Effector memory CD4-positive, alpha-beta T cell (primary cell): ENCODE results near the gene VIPR2.
"Not testable (repeated sequence)": the region's sequence is repeated elsewhere in the genome, so short reads cannot be mapped to it uniquely, and the experiment has no call there.

Experiments used
- DNase-seq, 3 donors: peaks; one replicate each; pipeline ENCODE4 v3.0.0-alpha.2; 2020
- H3K27ac ChIP-seq: 2 replicates; pipeline ENCODE4 v1.7.0; 2013; ENCODE audit warnings: mild to moderate bottlenecking, low read length, moderate library complexity; ENCODE audit not compliant: insufficient read depth, poor library complexity, severe bottlenecking
- H3K27me3 ChIP-seq: replicated peaks from 2 replicates; pipeline ENCODE4 v1.7.0; 2013; ENCODE audit warnings: mild to moderate bottlenecking, low read length; ENCODE audit not compliant: insufficient read depth, control insufficient read depth, poor library complexity, severe bottlenecking
- H3K36me3 ChIP-seq: 2 replicates; pipeline ENCODE4 v1.7.0; 2013; ENCODE audit warnings: mild to moderate bottlenecking, low read length, moderate library complexity; ENCODE audit not compliant: control insufficient read depth, insufficient read depth
- H3K4me1 ChIP-seq: 2 replicates; pipeline ENCODE4 v1.7.0; 2013; ENCODE audit warnings: low read length, mild to moderate bottlenecking; ENCODE audit not compliant: control insufficient read depth, insufficient read depth, poor library complexity, severe bottlenecking
- H3K4me3 ChIP-seq: 2 replicates; pipeline ENCODE4 v1.7.0; 2013; ENCODE audit warnings: low read length, low read depth, mild to moderate bottlenecking; ENCODE audit not compliant: insufficient read depth, poor library complexity, severe bottlenecking
- H3K9me3 ChIP-seq: 2 replicates; pipeline ENCODE4 v1.7.0; 2013; ENCODE audit warnings: mild to moderate bottlenecking, low read length, moderate library complexity; ENCODE audit not compliant: control insufficient read depth

The VIPR2 gene

GRCh38 chr7:159006610-159007130 lies 138.0 kb downstream of the VIPR2 start:
- H3K4me1 ChIP-seq: no peaks in the 10 kb centered on the region
- no peak overlapping the region for H3K4me3 ChIP-seq
- no peaks in the 10 kb centered on the region for H3K9me3 ChIP-seq
- H3K27me3 ChIP-seq: no peaks in the 10 kb centered on the region
- no peak for DNase-seq
- no peak overlapping the region for H3K27ac ChIP-seq
- H3K36me3 ChIP-seq: no peaks in the 10 kb centered on the region

GRCh38 chr7:159006022-159006609 lies 138.6 kb downstream of the VIPR2 start:
- not testable (repeated sequence) for DNase-seq, H3K4me1 ChIP-seq, H3K27ac ChIP-seq, H3K4me3 ChIP-seq, H3K9me3 ChIP-seq, H3K36me3 ChIP-seq, H3K27me3 ChIP-seq

GRCh38 chr7:159005618-159006017 lies 139.0 kb downstream of the VIPR2 start:
- no peak for DNase-seq
- Histone ChIP-seq H3K36me3 (no peaks in the 10 kb centered on the region), H3K4me3 (no peak overlapping the region), H3K27ac (no peak overlapping the region), H3K4me1 (no peaks in the 10 kb centered on the region), H3K27me3 (no peaks in the 10 kb centered on the region), H3K9me3 (no peaks in the 10 kb centered on the region)

GRCh38 chr7:159004411-159004810 lies 140.3 kb downstream of the VIPR2 start:
- H3K27me3 ChIP-seq: no peaks in the 10 kb centered on the region
- H3K36me3 ChIP-seq: no peaks in the 10 kb centered on the region
- no peak overlapping the region for H3K27ac ChIP-seq
- H3K4me1 ChIP-seq: no peaks in the 10 kb centered on the region
- H3K9me3 ChIP-seq: no peaks in the 10 kb centered on the region
- H3K4me3 ChIP-seq: no peak overlapping the region
- no peak for DNase-seq

GRCh38 chr7:159001811-159002210 lies 142.9 kb downstream of the VIPR2 start:
- H3K36me3 ChIP-seq: no peaks in the 10 kb centered on the region
- no peaks in the 10 kb centered on the region for H3K27me3 ChIP-seq
- no peak overlapping the region for H3K27ac ChIP-seq
- no peak for DNase-seq
- H3K9me3 ChIP-seq: no peaks in the 10 kb centered on the region
- H3K4me3 ChIP-seq: no peak overlapping the region
- H3K4me1 ChIP-seq: no peaks in the 10 kb centered on the region

GRCh38 chr7:159000859-159001435 lies 143.7 kb downstream of the VIPR2 start:
- H3K36me3 ChIP-seq: no peaks in the 10 kb centered on the region

GRCh38 chr7:159000070-159000469 lies 144.6 kb downstream of the VIPR2 start:
- DNase-seq: no peak
- H3K36me3 ChIP-seq: no peaks in the 10 kb centered on the region
- H3K9me3 ChIP-seq: no peaks in the 10 kb centered on the region
- no peaks in the 10 kb centered on the region for H3K4me1 ChIP-seq
- no peak overlapping the region for H3K4me3 ChIP-seq
- no peaks in the 10 kb centered on the region for H3K27me3 ChIP-seq
- no peak overlapping the region for H3K27ac ChIP-seq

More at GRCh38 chr7:159000859-159001435, 143.7 kb downstream of the VIPR2 start:
- Histone ChIP-seq H3K4me1 (no peaks in the 10 kb centered on the region), H3K9me3 (no peaks in the 10 kb centered on the region), H3K27ac (no peak overlapping the region), H3K4me3 (no peak overlapping the region), H3K27me3 (no peaks in the 10 kb centered on the region)
- DNase-seq: no peak

- DNase-seq: no peak
- Histone ChIP-seq H3K27me3 (no peaks in the 10 kb centered on the region), H3K4me1 (no peaks in the 10 kb centered on the region), H3K4me3 (no peak overlapping the region), H3K27ac (no peak overlapping the region), H3K9me3 (no peaks in the 10 kb centered on the region), H3K36me3 (no peaks in the 10 kb centered on the region)
These were observed 145.2 kb downstream of the VIPR2 start for GRCh38 chr7:158999496-158999895.

- not testable (repeated sequence) for H3K4me1 ChIP-seq, H3K9me3 ChIP-seq, H3K36me3 ChIP-seq, DNase-seq, H3K4me3 ChIP-seq, H3K27me3 ChIP-seq, H3K27ac ChIP-seq
These were observed 146.4 kb downstream of the VIPR2 start for GRCh38 chr7:158998261-158998660.

GRCh38 chr7:158997471-158997870 lies 147.2 kb downstream of the VIPR2 start:
- Histone ChIP-seq H3K4me1 (no peaks in the 10 kb centered on the region), H3K36me3 (no peaks in the 10 kb centered on the region), H3K27ac (no peak overlapping the region), H3K9me3 (no peaks in the 10 kb centered on the region), H3K27me3 (no peaks in the 10 kb centered on the region), H3K4me3 (no peak overlapping the region)
- no peak for DNase-seq
